SU-DHL-6 (cell line): ENCODE results near the gene CHST10.

Experiments
- H2AFZ ChIP-seq: fragments of 200-600 bp; sonication (generic); 2 replicates; pipeline ENCODE4 v1.6.1; 2014; ENCODE audit warnings: low read depth, mild to moderate bottlenecking, moderate library complexity, mixed read lengths, antibody characterized with exemption, low read length; ENCODE audit not compliant: severe bottlenecking
- H3F3A ChIP-seq: fragments of 200-600 bp; shearing (Covaris generic); 2 replicates; pipeline ENCODE4 v1.6.0; 2016; ENCODE audit warnings: antibody characterized with exemption, mild to moderate bottlenecking; ENCODE audit not compliant: insufficient read depth
- H3K27ac ChIP-seq: fragments of 200-600 bp; sonication (generic); 2 replicates; pipeline ENCODE4 v1.5.1; 2016; ENCODE audit warnings: low read depth, mild to moderate bottlenecking, low read length, moderate library complexity, mixed read lengths
- H3K27me3 ChIP-seq: fragments of 200-600 bp; sonication (generic), shearing (Covaris generic); 2 replicates; pipeline ENCODE4 v1.6.0; 2014; ENCODE audit warnings: mild to moderate bottlenecking, low read length
- H3K36me3 ChIP-seq: fragments of 200-600 bp; sonication (generic); 2 replicates; pipeline ENCODE4 v1.6.1; 2014; ENCODE audit warnings: mild to moderate bottlenecking, low read length, mixed read lengths
- H3K4me2 ChIP-seq: fragments of 300-600, 200-600 bp; shearing (Covaris generic), sonication (generic); 2 replicates; pipeline ENCODE4 v1.6.0; 2014; ENCODE audit warnings: low read length, low read depth, mild to moderate bottlenecking; ENCODE audit not compliant: poor library complexity, severe bottlenecking
- H3K4me3 ChIP-seq: fragments of 200-600 bp; sonication (generic); 2 replicates; pipeline ENCODE4 v1.5.1; 2014; ENCODE audit warnings: antibody characterized with exemption, low read length, mild to moderate bottlenecking, mixed read lengths; ENCODE audit not compliant: insufficient read depth, poor library complexity, severe bottlenecking
- H3K79me2 ChIP-seq: fragments of 200-600 bp; sonication (generic); 2 replicates; pipeline ENCODE4 v1.6.1; 2014; ENCODE audit warnings: mild to moderate bottlenecking, low read length, moderate library complexity; ENCODE audit not compliant: insufficient read depth
- H3K9ac ChIP-seq: fragments of 200-600 bp; sonication (generic); 2 replicates; pipeline ENCODE4 v1.7.0; 2014; ENCODE audit warnings: mild to moderate bottlenecking, low read length
- H3K9me2 ChIP-seq: fragments of 200-600 bp; sonication (generic); replicated peaks from 2 replicates; pipeline ENCODE4 v1.6.1; 2014; ENCODE audit warnings: low read length; ENCODE audit not compliant: insufficient read depth
- H3K9me3 ChIP-seq: fragments of 200-600 bp; sonication (generic); 2 replicates; pipeline ENCODE4 v1.6.1; 2014; ENCODE audit warnings: low read length, mixed read lengths; ENCODE audit not compliant: insufficient read depth
- H4K20me1 ChIP-seq: fragments of 200-600 bp; sonication (generic); 2 replicates; pipeline ENCODE4 v1.6.1; 2014; ENCODE audit warnings: low read depth, mild to moderate bottlenecking, antibody characterized with exemption, low read length, moderate library complexity, mixed read lengths
- EZH2phosphoT487 ChIP-seq: fragments of 200-600 bp; sonication (generic), shearing (Covaris generic); conservative IDR thresholded peaks from 2 replicates; pipeline ENCODE4 v1.6.1; 2018; ENCODE audit warnings: mild to moderate bottlenecking, antibody characterized with exemption, low read length, moderate library complexity, mixed read lengths
- TF ChIP-seq, protein P1 (sequence below): fragments of 200-600 bp; sonication (generic); IDR thresholded peaks from one replicate; pipeline ENCODE4 v1.5.1; 2017; ENCODE audit warnings: antibody characterized with exemption, mild to moderate bottlenecking, low read length, moderate library complexity; ENCODE audit not compliant: insufficient read depth, poor library complexity, severe bottlenecking

The CHST10 gene

DNA sequence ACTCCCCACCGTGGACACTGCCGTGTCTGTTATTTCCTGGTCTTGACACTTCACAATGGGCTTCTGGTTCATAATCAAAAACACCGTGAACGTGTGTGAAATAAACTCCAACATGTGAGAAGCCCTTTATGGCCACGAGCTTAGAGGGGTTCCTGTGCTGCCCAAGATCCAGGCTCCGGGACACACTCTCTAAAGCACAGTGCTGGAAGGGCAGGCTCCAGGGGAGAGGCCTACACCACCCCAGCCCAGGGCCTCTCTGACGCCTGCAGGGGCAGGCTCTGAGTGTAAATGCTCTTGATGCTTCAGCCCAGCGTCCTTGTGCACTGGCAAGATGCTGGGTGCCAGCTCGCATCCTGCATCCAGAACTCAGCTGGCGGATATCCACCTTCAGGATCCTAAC is 13.7 kb downstream of the CHST10 start:
- 0 out of 2 replicates have a peak, but pooled peaks cover 5% of the 10 kb centered on the region for H3K79me2 ChIP-seq
- no peaks in the 10 kb centered on the region for H3K9me3 ChIP-seq
- no peak overlapping the region for H3K9ac ChIP-seq
- H3K9me2 ChIP-seq: no peaks in the 10 kb centered on the region
- 0 out of 2 replicates have a peak, but pooled peaks cover 3% of the 10 kb centered on the region for H3K36me3 ChIP-seq
- no peak overlapping the region for H3K4me3 ChIP-seq
- H2AFZ ChIP-seq: no peak overlapping the region
- H3K27ac ChIP-seq: no peak overlapping the region
- no peaks in the 10 kb centered on the region for H3K27me3 ChIP-seq
- H4K20me1 ChIP-seq: no peaks in the 10 kb centered on the region
- no peak overlapping the region for H3K4me2 ChIP-seq
- TF ChIP-seq, protein P1, sequence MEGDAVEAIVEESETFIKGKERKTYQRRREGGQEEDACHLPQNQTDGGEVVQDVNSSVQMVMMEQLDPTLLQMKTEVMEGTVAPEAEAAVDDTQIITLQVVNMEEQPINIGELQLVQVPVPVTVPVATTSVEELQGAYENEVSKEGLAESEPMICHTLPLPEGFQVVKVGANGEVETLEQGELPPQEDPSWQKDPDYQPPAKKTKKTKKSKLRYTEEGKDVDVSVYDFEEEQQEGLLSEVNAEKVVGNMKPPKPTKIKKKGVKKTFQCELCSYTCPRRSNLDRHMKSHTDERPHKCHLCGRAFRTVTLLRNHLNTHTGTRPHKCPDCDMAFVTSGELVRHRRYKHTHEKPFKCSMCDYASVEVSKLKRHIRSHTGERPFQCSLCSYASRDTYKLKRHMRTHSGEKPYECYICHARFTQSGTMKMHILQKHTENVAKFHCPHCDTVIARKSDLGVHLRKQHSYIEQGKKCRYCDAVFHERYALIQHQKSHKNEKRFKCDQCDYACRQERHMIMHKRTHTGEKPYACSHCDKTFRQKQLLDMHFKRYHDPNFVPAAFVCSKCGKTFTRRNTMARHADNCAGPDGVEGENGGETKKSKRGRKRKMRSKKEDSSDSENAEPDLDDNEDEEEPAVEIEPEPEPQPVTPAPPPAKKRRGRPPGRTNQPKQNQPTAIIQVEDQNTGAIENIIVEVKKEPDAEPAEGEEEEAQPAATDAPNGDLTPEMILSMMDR: no peak
- no peak for TF ChIP-seq EZH2phosphoT487
- no peaks in the 10 kb centered on the region for H3F3A ChIP-seq

DNA sequence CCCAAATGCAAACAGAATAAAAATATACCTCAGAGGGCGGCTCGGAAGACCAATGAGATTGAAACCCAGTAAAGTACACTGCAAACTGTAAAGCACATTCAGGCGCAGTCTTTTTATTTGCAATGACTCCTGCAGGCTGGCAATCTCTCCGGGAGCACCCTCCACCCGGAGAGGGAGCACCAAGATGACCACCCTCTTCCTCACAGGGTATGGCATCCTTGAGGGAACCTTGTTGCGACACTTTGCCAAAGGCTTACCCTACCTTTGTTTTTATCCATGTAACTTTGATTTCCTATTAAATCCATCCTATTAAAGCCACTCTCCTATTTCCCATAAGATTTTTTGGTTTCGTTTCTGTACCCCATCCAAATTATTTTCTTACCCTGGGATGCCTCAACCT is 16.2 kb downstream of the CHST10 start:
- Histone ChIP-seq H3K4me3 (no peak overlapping the region), H3K27me3 (no peaks in the 10 kb centered on the region), H3K9me2 (no peaks in the 10 kb centered on the region), H3F3A (no peaks in the 10 kb centered on the region), H2AFZ (no peak overlapping the region), H3K79me2 (no peaks in the 10 kb centered on the region), H3K27ac (no peak overlapping the region), H3K36me3 (0 out of 2 replicates have a peak, but pooled peaks cover 3% of the 10 kb centered on the region), H4K20me1 (no peaks in the 10 kb centered on the region), H3K4me2 (no peak overlapping the region), H3K9ac (no peak overlapping the region), H3K9me3 (no peaks in the 10 kb centered on the region)
- TF ChIP-seq, protein P1: no peak
- TF ChIP-seq EZH2phosphoT487: no peak

DNA sequence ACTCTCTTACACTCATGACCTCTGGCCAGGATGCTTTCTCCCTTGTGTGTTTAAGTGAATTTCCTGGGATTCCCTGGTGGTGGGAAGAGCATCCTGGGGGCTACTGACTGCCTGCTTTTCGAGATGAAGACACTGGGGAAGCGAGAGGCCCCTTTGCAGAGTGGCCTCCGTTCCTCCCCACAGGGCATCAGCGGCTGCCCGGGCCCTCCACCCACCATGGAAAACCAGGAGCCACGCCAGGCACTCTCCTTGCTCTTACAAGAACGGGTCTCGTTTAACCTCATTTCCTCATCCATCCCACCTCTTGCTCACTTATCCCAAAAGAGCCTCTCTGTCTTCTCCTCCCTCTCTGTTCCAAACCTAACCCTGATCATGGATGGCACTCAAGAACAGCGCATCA is 17.8 kb downstream of the CHST10 start:
- Histone ChIP-seq H4K20me1 (no peaks in the 10 kb centered on the region), H3K4me3 (no peak overlapping the region), H2AFZ (no peak overlapping the region), H3K9ac (no peak overlapping the region), H3F3A (0 out of 2 replicates have a peak, but pooled peaks cover 6% of the 10 kb centered on the region), H3K36me3 (0 out of 2 replicates have a peak, but pooled peaks cover 3% of the 10 kb centered on the region), H3K9me2 (no peaks in the 10 kb centered on the region), H3K4me2 (no peak overlapping the region), H3K9me3 (no peaks in the 10 kb centered on the region), H3K79me2 (no peaks in the 10 kb centered on the region), H3K27me3 (no peaks in the 10 kb centered on the region), H3K27ac (no peak overlapping the region)
- TF ChIP-seq, protein P1: no peak
- TF ChIP-seq EZH2phosphoT487: no peak
